Keratinocyte (primary cell): ENCODE data around the gene NRG4. TPM values are rescaled to one million over a fixed set of nuclear protein-coding genes. Genes with fewer than 3 reads are reported as not detected.
"Not testable (repeated sequence)": the region's sequence is repeated elsewhere in the genome, so short reads cannot be mapped to it uniquely, and the experiment has no call there.

Experiments used
- DNase-seq: peaks from one replicate; pipeline ENCODE4 v3.0.0-alpha.2; 2011; ENCODE audit warnings: low read depth, missing footprints, low spot score
- FAIRE-seq: peaks from 2 replicates; lab custom pipeline; 2011; peaks lifted over from hg19 to GRCh38; lab: Jason Lieb, UNC
- H2AFZ ChIP-seq: 2 replicates; pipeline ENCODE4 v1.6.0; 2012; ENCODE audit warnings: low read length, control low read depth, inconsistent platforms; ENCODE audit not compliant: control insufficient read depth
- H3K27ac ChIP-seq: 2 replicates; pipeline ENCODE4 v1.5.1; 2011; ENCODE audit warnings: low read length; ENCODE audit not compliant: control insufficient read depth, insufficient read depth
- H3K27me3 ChIP-seq: 3 replicates; pipeline ENCODE4 v1.6.0; 2011; ENCODE audit warnings: low read length; ENCODE audit not compliant: control insufficient read depth, insufficient read depth; ENCODE audit errors: extremely low read depth
- H3K36me3 ChIP-seq, 2 experiments: 2 replicates in 1 of 2; 3 replicates in 1 of 2; pipeline ENCODE4 v1.5.1; 2011; ENCODE audit warnings: low read length in 2 of 2, mild to moderate bottlenecking in 1 of 2; ENCODE audit not compliant: control insufficient read depth in 2 of 2, insufficient read depth in 2 of 2; ENCODE audit errors: extremely low read depth in 1 of 2
- H3K4me1 ChIP-seq: 3 replicates; pipeline ENCODE4 v1.5.1; 2011; ENCODE audit warnings: low read length; ENCODE audit not compliant: control insufficient read depth, insufficient read depth; ENCODE audit errors: extremely low read depth
- H3K4me2 ChIP-seq: 3 replicates; pipeline ENCODE4 v1.6.0; 2011; ENCODE audit warnings: low read depth, low read length; ENCODE audit not compliant: control insufficient read depth, insufficient read depth; ENCODE audit errors: extremely low read depth
- H3K4me3 ChIP-seq, 3 experiments: fragments of 200-600 bp in 1 of 3; sonication (generic) in 1 of 3; 2 replicates in 2 of 3; 3 replicates in 1 of 3; pipeline ENCODE4 v1.5.1; 2011 to 2016; ENCODE audit warnings: low read length in 3 of 3, mild to moderate bottlenecking in 3 of 3, control low read depth in 2 of 3, inconsistent platforms in 1 of 3, low read depth in 1 of 3, mixed read lengths in 1 of 3, mixed run types in 1 of 3, moderate library complexity in 1 of 3; ENCODE audit not compliant: control insufficient read depth in 2 of 3, insufficient read depth in 2 of 3; ENCODE audit errors: extremely low read depth in 1 of 3
- H3K79me2 ChIP-seq: 2 replicates; pipeline ENCODE4 v1.6.0; 2012; ENCODE audit warnings: low read length; ENCODE audit not compliant: control insufficient read depth, insufficient read depth
- H3K9ac ChIP-seq: 3 replicates; pipeline ENCODE4 v1.6.0; 2011; ENCODE audit warnings: low read length; ENCODE audit not compliant: control insufficient read depth, insufficient read depth; ENCODE audit errors: extremely low read depth
- H3K9me1 ChIP-seq: 3 replicates; pipeline ENCODE4 v1.6.0; 2011; ENCODE audit warnings: low read length; ENCODE audit not compliant: control insufficient read depth, insufficient read depth; ENCODE audit errors: extremely low read depth
- H3K9me3 ChIP-seq: 2 replicates; pipeline ENCODE4 v1.5.1; 2012; ENCODE audit warnings: low read depth, low read length; ENCODE audit not compliant: control insufficient read depth
- H4K20me1 ChIP-seq: 3 replicates; pipeline ENCODE4 v1.6.0; 2011; ENCODE audit warnings: low read length; ENCODE audit not compliant: control insufficient read depth, insufficient read depth; ENCODE audit errors: extremely low read depth
- EZH2 ChIP-seq: IDR thresholded peaks from one replicate; pipeline ENCODE4 v1.6.1; 2012; ENCODE audit warnings: inconsistent platforms, mild to moderate bottlenecking, low read length, moderate library complexity
- dilution Hi-C: fragments of 300-500 bp; cut with MboI; formaldehyde crosslinking; loops from one replicate; pipeline ENCODE4 v1.7.0; 2020; ENCODE audit warnings: low sequenced_read_pairs; ENCODE audit not compliant: extremely low pct_ligation_motif_present
- polyA plus RNA-seq, 5 experiments: library from polyadenylated mRNA; depleted of rRNA in 3 of 5; stranded (reverse) in 3 of 5; stranded (forward) in 1 of 5; unstranded in 1 of 5; fragments of >200 nt; gene quantifications; 1 replicate in 1 of 5; 2 replicates in 3 of 5; 3 replicates in 1 of 5; pipeline versions ENCODE4 v1.2.1 to v1.2.3, GENCODE V29; 2011 to 2012; ENCODE audit warnings: missing spikeins in 2 of 5, low read depth in 1 of 5, low replicate concordance in 1 of 5
- TF ChIP-seq, protein P1 (sequence below), 3 experiments: IDR thresholded peaks in 1 of 3; conservative IDR thresholded peaks in 1 of 3; optimal IDR thresholded peaks in 1 of 3; 2 replicates in 2 of 3; 3 replicates in 1 of 3; pipeline versions ENCODE3 to v1.5.1; 2011; ENCODE audit warnings: low read length in 3 of 3, mild to moderate bottlenecking in 3 of 3, moderate library complexity in 2 of 3, control low read depth in 1 of 3, inconsistent platforms in 1 of 3; ENCODE audit not compliant: insufficient read depth in 2 of 3; ENCODE audit errors: extremely low read depth in 1 of 3

The NRG4 gene
- polyA plus RNA-seq, 1 donor (not counting 4 experiments of a cell fraction or from before 2014, with no cell fraction given), result 0.96 TPM

DNA sequence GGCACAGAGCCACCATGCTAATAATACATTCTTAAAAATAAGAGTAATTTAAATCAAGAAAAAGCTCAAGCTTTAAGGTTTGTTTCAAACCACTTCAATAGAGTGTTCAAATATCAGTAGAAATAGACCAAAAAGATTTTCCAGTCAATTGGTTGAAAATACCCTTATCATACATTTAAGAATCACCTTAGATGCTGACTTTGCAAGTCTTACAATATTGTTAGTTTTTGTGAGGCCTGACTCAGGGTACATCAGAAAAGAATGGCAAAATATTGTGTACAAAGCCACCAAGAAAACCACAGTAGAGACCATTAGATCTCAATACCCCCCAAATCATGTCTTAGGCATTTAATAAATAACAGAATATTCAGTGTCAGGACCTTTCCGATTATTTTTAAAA lies 19.8 kb upstream of the NRG4 start:
- Histone ChIP-seq H3K4me2 (no peak overlapping the region), H3K4me3 (no peak overlapping the region), H3K79me2 (no peaks in the 10 kb centered on the region), H3K9ac (no peak overlapping the region), H3K9me3 (no peaks in the 10 kb centered on the region), H3K27ac (no peak overlapping the region), H3K4me1 (no peaks in the 10 kb centered on the region), H3K36me3 (no peaks in the 10 kb centered on the region), H4K20me1 (no peaks in the 10 kb centered on the region), H3K27me3 (no peaks in the 10 kb centered on the region), H3K9me1 (no peaks in the 10 kb centered on the region), H2AFZ (no peak overlapping the region)
- TF ChIP-seq EZH2, result no peak
- TF ChIP-seq, protein P1, sequence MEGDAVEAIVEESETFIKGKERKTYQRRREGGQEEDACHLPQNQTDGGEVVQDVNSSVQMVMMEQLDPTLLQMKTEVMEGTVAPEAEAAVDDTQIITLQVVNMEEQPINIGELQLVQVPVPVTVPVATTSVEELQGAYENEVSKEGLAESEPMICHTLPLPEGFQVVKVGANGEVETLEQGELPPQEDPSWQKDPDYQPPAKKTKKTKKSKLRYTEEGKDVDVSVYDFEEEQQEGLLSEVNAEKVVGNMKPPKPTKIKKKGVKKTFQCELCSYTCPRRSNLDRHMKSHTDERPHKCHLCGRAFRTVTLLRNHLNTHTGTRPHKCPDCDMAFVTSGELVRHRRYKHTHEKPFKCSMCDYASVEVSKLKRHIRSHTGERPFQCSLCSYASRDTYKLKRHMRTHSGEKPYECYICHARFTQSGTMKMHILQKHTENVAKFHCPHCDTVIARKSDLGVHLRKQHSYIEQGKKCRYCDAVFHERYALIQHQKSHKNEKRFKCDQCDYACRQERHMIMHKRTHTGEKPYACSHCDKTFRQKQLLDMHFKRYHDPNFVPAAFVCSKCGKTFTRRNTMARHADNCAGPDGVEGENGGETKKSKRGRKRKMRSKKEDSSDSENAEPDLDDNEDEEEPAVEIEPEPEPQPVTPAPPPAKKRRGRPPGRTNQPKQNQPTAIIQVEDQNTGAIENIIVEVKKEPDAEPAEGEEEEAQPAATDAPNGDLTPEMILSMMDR (optimal IDR thresholded peaks at IDR 0.05 in 1 of 3, IDR thresholded peaks at IDR 0.05 in 1 of 3, conservative IDR thresholded peaks at IDR 0.05 in 1 of 3; ENCODE audit: extremely low read depth in 1 of 3, insufficient read depth in 2 of 3, low read length in 3 of 3), result no peak
- DNase-seq (no peak), FAIRE-seq (no peak)
- dilution Hi-C loops, result no loop called here

DNA sequence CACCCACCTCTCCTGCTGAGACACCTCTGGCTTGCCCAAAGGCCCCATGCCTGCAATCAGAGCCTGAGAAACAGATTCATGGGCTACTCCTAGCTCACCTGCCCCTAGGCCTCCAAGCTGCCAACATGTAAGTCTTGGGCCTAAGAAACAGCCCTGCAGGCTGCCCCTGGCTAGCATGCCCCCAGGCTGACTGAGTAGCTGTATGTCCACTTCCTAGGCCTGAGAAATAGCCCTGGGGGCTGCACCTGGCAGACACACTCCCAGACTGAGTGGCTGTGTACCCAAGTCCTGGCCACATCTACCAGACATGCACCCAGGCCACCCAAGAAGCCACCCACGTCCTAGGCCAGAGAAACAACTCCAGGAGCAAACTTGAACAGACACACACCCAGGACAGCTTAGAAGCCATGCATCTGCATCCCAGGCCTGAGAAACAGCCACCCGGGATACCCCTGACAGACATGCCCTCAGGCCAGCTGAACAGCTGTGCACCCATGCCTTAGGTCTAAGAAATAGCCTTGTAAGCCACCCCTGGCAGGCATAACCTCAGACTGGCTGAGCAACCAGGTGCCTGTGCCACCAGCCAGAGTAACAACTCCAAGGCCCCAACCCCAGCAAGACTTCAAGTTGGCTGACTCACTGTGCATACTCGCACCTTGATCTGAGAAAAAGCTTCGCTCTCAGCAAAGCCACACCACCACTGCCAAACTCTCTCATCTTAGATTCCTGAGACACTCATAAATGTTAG lies 12.0 kb upstream of the NRG4 start:
- DNase-seq, result no peak
- H3K36me3 ChIP-seq, result no peaks in the 10 kb centered on the region
- TF ChIP-seq, protein P1 (optimal IDR thresholded peaks at IDR 0.05 in 1 of 3, IDR thresholded peaks at IDR 0.05 in 1 of 3, conservative IDR thresholded peaks at IDR 0.05 in 1 of 3; ENCODE audit: extremely low read depth in 1 of 3, insufficient read depth in 2 of 3, low read length in 3 of 3), result no peak
- no peak for TF ChIP-seq EZH2
- FAIRE-seq, result no peak
- H3K9ac ChIP-seq, result no peak overlapping the region
- H3K9me1 ChIP-seq, result no peaks in the 10 kb centered on the region
- no peaks in the 10 kb centered on the region for H3K27me3 ChIP-seq
- H3K9me3 ChIP-seq, result no peaks in the 10 kb centered on the region
- H2AFZ ChIP-seq, result no peak overlapping the region
- H3K4me1 ChIP-seq, result no peaks in the 10 kb centered on the region
- dilution Hi-C loops, result no loop called here
- no peaks in the 10 kb centered on the region for H4K20me1 ChIP-seq
- no peak overlapping the region for H3K4me3 ChIP-seq
- no peaks in the 10 kb centered on the region for H3K79me2 ChIP-seq
- H3K27ac ChIP-seq, result no peak overlapping the region
- no peak overlapping the region for H3K4me2 ChIP-seq

DNA sequence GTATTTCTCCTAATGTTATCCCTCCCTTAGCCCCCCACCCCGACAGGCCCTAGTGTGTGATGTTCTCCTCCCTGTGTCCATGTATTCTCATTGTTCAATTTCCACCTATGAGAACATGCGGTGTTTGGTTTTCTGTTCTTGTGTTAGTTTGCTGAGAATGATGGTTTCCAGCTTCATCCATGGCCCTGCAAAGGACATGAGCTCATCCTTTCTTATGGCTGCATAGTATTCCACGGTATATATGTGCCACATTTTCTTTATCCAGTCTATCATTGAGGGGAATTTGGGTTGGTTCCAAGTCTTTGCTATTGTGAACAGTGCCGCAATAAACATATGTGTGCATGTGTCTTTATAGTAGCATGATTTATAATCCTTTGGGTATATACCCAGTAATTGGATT lies 1.2 kb upstream of the NRG4 start:
- H3K27ac ChIP-seq, dilution Hi-C loops, H2AFZ ChIP-seq, H3K4me3 ChIP-seq, H3K9me1 ChIP-seq, H4K20me1 ChIP-seq, H3K4me1 ChIP-seq, H3K27me3 ChIP-seq, FAIRE-seq, DNase-seq, H3K4me2 ChIP-seq, H3K36me3 ChIP-seq, H3K79me2 ChIP-seq, H3K9me3 ChIP-seq, H3K9ac ChIP-seq: not testable (repeated sequence)
